ENCODE results near the gene PCMTD2.
A peak's percentile ranks its signal among the peaks of the same experiment; 100 is the strongest.

Gene PCMTD2

GRCh38 chr20:64256282-64256935, 861 bp downstream of the PCMTD2 start:
- DNase-seq (ENCODE audit: low spot score): no peak

- no peak for DNase-seq (ENCODE audit: low spot score)
These were observed 1.7 kb downstream of the PCMTD2 start for GRCh38 chr20:64257107-64257757.

GRCh38 chr20:64258071-64258823, 2.7 kb downstream of the PCMTD2 start:
- DNase-seq (ENCODE audit: low spot score): no peak

- DNase-seq (ENCODE audit: low spot score): no peak
These were observed 4.7 kb downstream of the PCMTD2 start for GRCh38 chr20:64260239-64260638.

- DNase-seq (ENCODE audit: low spot score): no peak
These were observed 5.6 kb downstream of the PCMTD2 start for GRCh38 chr20:64261138-64261537.

GRCh38 chr20:64264091-64264490, 8.5 kb downstream of the PCMTD2 start:
- DNase-seq (ENCODE audit: low spot score): no peak

GRCh38 chr20:64265201-64265600, 9.7 kb downstream of the PCMTD2 start:
- no peak for DNase-seq (ENCODE audit: low spot score)

- no peak for DNase-seq (ENCODE audit: low spot score)
These were observed 11.4 kb downstream of the PCMTD2 start for GRCh38 chr20:64266988-64267387.

GRCh38 chr20:64268174-64268573, 12.6 kb downstream of the PCMTD2 start:
- DNase-seq (ENCODE audit: low spot score): no peak

- no peak for DNase-seq (ENCODE audit: low spot score)
These were observed 14.3 kb downstream of the PCMTD2 start for GRCh38 chr20:64269604-64270411.

- no peak for DNase-seq (ENCODE audit: low spot score)
These were observed 16.1 kb downstream of the PCMTD2 start for GRCh38 chr20:64271636-64272035.

- no peak for DNase-seq (ENCODE audit: low spot score)
These were observed 17.6 kb downstream of the PCMTD2 start for GRCh38 chr20:64273109-64273508.

- no peak for DNase-seq (ENCODE audit: low spot score)
These were observed 21.3 kb downstream of the PCMTD2 start for GRCh38 chr20:64276817-64277216.

GRCh38 chr20:64277571-64278316, 22.2 kb downstream of the PCMTD2 start:
- DNase-seq (ENCODE audit: low spot score): no peak

- no peak for DNase-seq (ENCODE audit: low spot score)
These were observed 22.8 kb downstream of the PCMTD2 start for GRCh38 chr20:64278317-64278681.

GRCh38 chr20:64279826-64280459, 24.4 kb downstream of the PCMTD2 start:
- no peak for DNase-seq (ENCODE audit: low spot score)

GRCh38 chr20:64280460-64280843, 24.9 kb downstream of the PCMTD2 start:
- DNase-seq (ENCODE audit: low spot score): no peak

- no peak for DNase-seq (ENCODE audit: low spot score)
These were observed 28.1 kb downstream of the PCMTD2 start for GRCh38 chr20:64283646-64284045.

GRCh38 chr20:64285579-64286446, 30.3 kb downstream of the PCMTD2 start:
- peak; percentile 68 for DNase-seq (ENCODE audit: low spot score)

Data from ecto neural progenitor cell (in vitro differentiated cells).